CD4-positive, alpha-beta memory T cell (primary cell): ENCODE results near the gene GCSAML. TPM values are rescaled to one million over a fixed set of nuclear protein-coding genes. Genes with fewer than 3 reads are reported as not detected.

Experiments used
- CTCF ChIA-PET: fragments of 350-600 bp; sonication (Branson Sonifier 250); formaldehyde crosslinking; loops from one replicate; lab custom pipeline; 2021; ENCODE audit warnings: inconsistent platforms; ENCODE audit not compliant: partially characterized antibody; lab: Charles Lee
- POLR2A ChIA-PET: fragments of 350-600 bp; sonication (Branson Sonifier 250); formaldehyde crosslinking; loops from one replicate; lab custom pipeline; 2021; ENCODE audit not compliant: partially characterized antibody; lab: Charles Lee
- DNase-seq, 5 donors: peaks; one replicate each; pipeline versions ENCODE4 v3.0.0 to v3.0.0-alpha.2; 2020 to 2022; ENCODE audit warnings: mixed read lengths in 1 of 5
- H3K27ac ChIP-seq: one replicate; pipeline ENCODE4 v1.7.0; 2013; ENCODE audit warnings: low read depth, low read length
- H3K27me3 ChIP-seq: 2 replicates; pipeline ENCODE4 v1.7.0; 2013; ENCODE audit warnings: mild to moderate bottlenecking, low read length, moderate library complexity; ENCODE audit not compliant: insufficient read depth
- H3K36me3 ChIP-seq: 2 replicates; pipeline ENCODE4 v1.7.0; 2013; ENCODE audit warnings: mild to moderate bottlenecking, low read length, moderate library complexity; ENCODE audit not compliant: insufficient read depth
- H3K4me1 ChIP-seq: 2 replicates; pipeline ENCODE4 v1.7.0; 2013; ENCODE audit warnings: mild to moderate bottlenecking, low read length, moderate library complexity; ENCODE audit not compliant: insufficient read depth
- H3K4me3 ChIP-seq, 2 donors: one replicate each; pipeline ENCODE4 v1.7.0; 2013; ENCODE audit warnings: low read length in 2 of 2, mild to moderate bottlenecking in 1 of 2
- H3K9me3 ChIP-seq, 2 donors: one replicate each; pipeline ENCODE4 v1.7.0; 2013; ENCODE audit warnings: low read length in 2 of 2, control low read depth in 1 of 2; ENCODE audit not compliant: control insufficient read depth in 1 of 2
- H3K27ac Mint-ChIP-seq, 7 donors: one replicate each; pipeline ENCODE4 v1.8.0; 2020 to 2021; ENCODE audit warnings: mixed read lengths in 7 of 7, mild to moderate bottlenecking in 6 of 7, inconsistent platforms in 3 of 7, moderate library complexity in 3 of 7
- H3K27me3 Mint-ChIP-seq, 2 donors: one replicate each; pipeline ENCODE4 v1.8.0; 2020 to 2021; ENCODE audit warnings: mixed read lengths in 2 of 2
- H3K36me3 Mint-ChIP-seq, 2 donors: one replicate each; pipeline ENCODE4 v1.8.0; 2020 to 2021; ENCODE audit warnings: mixed read lengths in 2 of 2, inconsistent platforms in 1 of 2, mild to moderate bottlenecking in 1 of 2
- H3K4me1 Mint-ChIP-seq, 4 donors: one replicate each; pipeline ENCODE4 v1.8.0; 2020 to 2021; ENCODE audit warnings: mixed read lengths in 4 of 4, mild to moderate bottlenecking in 1 of 4
- H3K4me3 Mint-ChIP-seq, 8 donors: one replicate each; pipeline ENCODE4 v1.8.0; 2020 to 2021; ENCODE audit warnings: mixed read lengths in 8 of 8, mild to moderate bottlenecking in 7 of 8, moderate library complexity in 6 of 8, inconsistent platforms in 3 of 8
- H3K9me3 Mint-ChIP-seq, 8 donors: one replicate each; pipeline ENCODE4 v1.8.0; 2020 to 2021; ENCODE audit warnings: mixed read lengths in 8 of 8, mild to moderate bottlenecking in 5 of 8, inconsistent platforms in 3 of 8, moderate library complexity in 1 of 8
- intact Hi-C: fragments of 100-400 bp; cut with micrococcal nuclease; formaldehyde crosslinking; loops from one replicate; pipeline ENCODE4 v1.15.1; 2023
- polyA plus RNA-seq, 2 donors: library from polyadenylated mRNA; unstranded; fragments of 300-500 nt; fragmentation: Illumina TruSeq; gene quantifications; one replicate each; pipeline ENCODE4 v1.2.3, GENCODE V29; 2021
- total RNA-seq, 2 experiments: library from RNA; stranded (reverse); gene quantifications; one replicate each; pipeline ENCODE4 v1.2.3, GENCODE V29; 2021

Gene GCSAML
- total and polyA plus RNA-seq, 4 experiments from 2014 or later, result not detected

- no peaks in the 10 kb centered on the region for H3K27me3 ChIP-seq
- intact Hi-C loops, result no loop called here
- POLR2A ChIA-PET, result no interaction called here
- peaks cover 0 to 1% of the 10 kb centered on the region in 2 donors for H3K27me3 Mint-ChIP-seq
- no peak overlapping the region for H3K27ac Mint-ChIP-seq
- H3K4me3 ChIP-seq, result no peak overlapping the region
- H3K4me1 Mint-ChIP-seq, result no peaks in the 10 kb centered on the region
- peaks cover 0 to 12% (median 3%) of the 10 kb centered on the region in 8 donors for H3K9me3 Mint-ChIP-seq
- H3K4me1 ChIP-seq, result no peaks in the 10 kb centered on the region
- H3K36me3 ChIP-seq, result no peaks in the 10 kb centered on the region
- CTCF ChIA-PET, result no interaction called here
- no peaks in the 10 kb centered on the region for H3K36me3 Mint-ChIP-seq
- H3K9me3 ChIP-seq, result no peaks in the 10 kb centered on the region
- DNase-seq, result no peak
- no peak overlapping the region for H3K4me3 Mint-ChIP-seq
- no peak overlapping the region for H3K27ac ChIP-seq
Observed at GRCh38 chr1:247613405-247613804, 64.5 kb downstream of the GCSAML start.

- intact Hi-C loops, result no loop called here
- H3K4me3 Mint-ChIP-seq, result no peak overlapping the region
- Histone ChIP-seq H3K9me3 (no peaks in the 10 kb centered on the region), H3K4me3 (no peak overlapping the region), H3K27me3 (no peaks in the 10 kb centered on the region), H3K27ac (no peak overlapping the region), H3K4me1 (no peaks in the 10 kb centered on the region), H3K36me3 (no peaks in the 10 kb centered on the region)
- ChIA-PET POLR2A (no interaction called here), CTCF (no interaction called here)
- no peak for DNase-seq
- H3K9me3 Mint-ChIP-seq, result peaks cover 0 to 7% (median under 1%) of the 10 kb centered on the region in 8 donors
- H3K27me3 Mint-ChIP-seq, result peaks cover 0 to 1% of the 10 kb centered on the region in 2 donors
- no peak overlapping the region for H3K27ac Mint-ChIP-seq
- no peaks in the 10 kb centered on the region for H3K4me1 Mint-ChIP-seq
- no peaks in the 10 kb centered on the region for H3K36me3 Mint-ChIP-seq
Observed at GRCh38 chr1:247614625-247615024, 65.7 kb downstream of the GCSAML start.

Other genes with a start within 250 kb of the GCSAML start
- 10 to 100 TPM; 11.3 to 12.4 TPM for gene ZNF496, start 217.3 kb upstream of the GCSAML start, total RNA-seq
- 1 to 10 TPM; 1.4 to 2.7 TPM for gene ZNF496, start 217.3 kb upstream of the GCSAML start, polyA plus RNA-seq
- gene NLRP3, start 133.0 kb upstream of the GCSAML start, total RNA-seq, result 10 to 100 TPM; 13.8 to 14.6 TPM
- 1 to 10 TPM; 3.4 to 4.5 TPM for gene NLRP3, start 133.0 kb upstream of the GCSAML start, polyA plus RNA-seq
- gene OR2B11, start 91.0 kb upstream of the GCSAML start, total RNA-seq, result not detected
- gene OR2B11, start 91.0 kb upstream of the GCSAML start, polyA plus RNA-seq, result not detected
- not detected for gene OR2C3, start 12.7 kb upstream of the GCSAML start, total RNA-seq
- gene OR2C3, start 12.7 kb upstream of the GCSAML start, polyA plus RNA-seq, result not detected
- gene OR2G2, start 39.2 kb downstream of the GCSAML start, total RNA-seq, result not detected
- not detected for gene OR2G2, start 39.2 kb downstream of the GCSAML start, polyA plus RNA-seq
- gene OR2G3, start 56.5 kb downstream of the GCSAML start, total RNA-seq, result not detected
- gene OR2G3, start 56.5 kb downstream of the GCSAML start, polyA plus RNA-seq, result not detected
- gene OR13G1, start 130.6 kb downstream of the GCSAML start, total RNA-seq, result not detected
- not detected for gene OR13G1, start 130.6 kb downstream of the GCSAML start, polyA plus RNA-seq
- gene OR6F1, start 167.5 kb downstream of the GCSAML start, total RNA-seq, result not detected
- not detected for gene OR6F1, start 167.5 kb downstream of the GCSAML start, polyA plus RNA-seq
- not detected for gene OR14K1, start 189.5 kb downstream of the GCSAML start, total RNA-seq
- gene OR14K1, start 189.5 kb downstream of the GCSAML start, polyA plus RNA-seq, result not detected
- not detected for gene OR14A2, start 199.0 kb downstream of the GCSAML start, total RNA-seq
- not detected for gene OR14A2, start 199.0 kb downstream of the GCSAML start, polyA plus RNA-seq
- not detected for gene OR1C1, start 211.4 kb downstream of the GCSAML start, total RNA-seq
- gene OR1C1, start 211.4 kb downstream of the GCSAML start, polyA plus RNA-seq, result not detected